Measurements from ENCODE around the gene MRPL37.

MRPL37 gene

DNA sequence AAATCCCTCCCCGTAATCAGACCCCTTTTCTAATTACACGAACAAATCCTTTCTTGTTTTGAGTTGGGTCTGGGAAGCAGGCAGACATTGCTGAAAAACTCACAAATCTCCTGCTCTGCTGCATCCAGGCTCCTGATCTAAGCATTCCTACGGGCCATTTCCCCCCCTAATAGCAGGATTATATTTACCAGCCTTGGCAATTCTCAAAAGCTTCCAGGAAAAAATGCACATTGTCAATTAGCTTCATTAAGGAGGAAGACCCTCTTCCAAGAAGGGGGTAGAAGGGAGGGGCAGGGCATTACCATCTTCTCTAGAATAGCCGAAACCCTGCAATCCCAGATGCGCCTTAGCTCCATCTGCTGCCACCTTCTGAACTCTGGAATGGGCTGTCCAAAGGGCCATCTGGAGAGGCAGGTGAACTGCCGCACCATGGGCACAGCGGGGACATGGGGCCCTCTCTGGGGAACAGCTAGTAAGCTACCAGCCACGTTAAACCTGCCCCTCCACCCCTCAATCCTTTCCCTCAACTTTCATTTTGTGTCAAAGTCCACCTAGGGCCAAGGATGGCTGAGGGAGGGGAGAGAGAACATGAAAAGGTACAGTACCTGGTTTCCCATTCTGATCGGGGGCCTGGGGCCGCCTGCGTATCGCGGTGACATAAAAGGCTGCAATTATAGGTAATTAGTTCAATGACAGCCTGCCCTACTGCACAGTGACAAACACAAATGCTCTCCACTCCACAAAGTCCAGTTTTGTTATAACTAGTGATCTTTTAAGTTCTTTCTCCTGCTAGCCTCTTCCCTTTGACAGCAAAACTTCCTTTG lies 56.8 kb downstream of the MRPL37 start:
- no peaks in the 10 kb centered on the region for H3K9me2 ChIP-seq (replicated peaks; ENCODE audit: control insufficient read depth, low read length)
- H3K4me2 ChIP-seq (ENCODE audit: low read length), result no peak overlapping the region
- H3F3A ChIP-seq (ENCODE audit: control insufficient read depth, insufficient read depth), result no peaks in the 10 kb centered on the region
- no peaks in the 10 kb centered on the region for H3K9me3 ChIP-seq (ENCODE audit: control insufficient read depth, insufficient read depth, low read length)
- H3K36me3 ChIP-seq (ENCODE audit: control insufficient read depth, low read length), result no peaks in the 10 kb centered on the region
- H3K79me2 ChIP-seq (ENCODE audit: control insufficient read depth, low read length), result no peaks in the 10 kb centered on the region
- no peaks in the 10 kb centered on the region for H3K4me1 ChIP-seq (ENCODE audit: control insufficient read depth, low read length)
- H4K20me1 ChIP-seq (ENCODE audit: control insufficient read depth, insufficient read depth, low read depth, low read length), result no peaks in the 10 kb centered on the region
- no peak for TF ChIP-seq EZH2phosphoT487 (IDR thresholded peaks at IDR 0.05; ENCODE audit: borderline replicate concordance, low read length)
- TF ChIP-seq, protein P1, sequence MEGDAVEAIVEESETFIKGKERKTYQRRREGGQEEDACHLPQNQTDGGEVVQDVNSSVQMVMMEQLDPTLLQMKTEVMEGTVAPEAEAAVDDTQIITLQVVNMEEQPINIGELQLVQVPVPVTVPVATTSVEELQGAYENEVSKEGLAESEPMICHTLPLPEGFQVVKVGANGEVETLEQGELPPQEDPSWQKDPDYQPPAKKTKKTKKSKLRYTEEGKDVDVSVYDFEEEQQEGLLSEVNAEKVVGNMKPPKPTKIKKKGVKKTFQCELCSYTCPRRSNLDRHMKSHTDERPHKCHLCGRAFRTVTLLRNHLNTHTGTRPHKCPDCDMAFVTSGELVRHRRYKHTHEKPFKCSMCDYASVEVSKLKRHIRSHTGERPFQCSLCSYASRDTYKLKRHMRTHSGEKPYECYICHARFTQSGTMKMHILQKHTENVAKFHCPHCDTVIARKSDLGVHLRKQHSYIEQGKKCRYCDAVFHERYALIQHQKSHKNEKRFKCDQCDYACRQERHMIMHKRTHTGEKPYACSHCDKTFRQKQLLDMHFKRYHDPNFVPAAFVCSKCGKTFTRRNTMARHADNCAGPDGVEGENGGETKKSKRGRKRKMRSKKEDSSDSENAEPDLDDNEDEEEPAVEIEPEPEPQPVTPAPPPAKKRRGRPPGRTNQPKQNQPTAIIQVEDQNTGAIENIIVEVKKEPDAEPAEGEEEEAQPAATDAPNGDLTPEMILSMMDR (IDR thresholded peaks at IDR 0.05; ENCODE audit: low read depth, low read length, poor library complexity, severe bottlenecking), result no peak
- H3K4me3 ChIP-seq (ENCODE audit: low read length), result no peak overlapping the region
- H3K27me3 ChIP-seq (ENCODE audit: control insufficient read depth, low read length), result no peaks in the 10 kb centered on the region
- no peak overlapping the region for H3K27ac ChIP-seq (ENCODE audit: low read depth, low read length)

DNA sequence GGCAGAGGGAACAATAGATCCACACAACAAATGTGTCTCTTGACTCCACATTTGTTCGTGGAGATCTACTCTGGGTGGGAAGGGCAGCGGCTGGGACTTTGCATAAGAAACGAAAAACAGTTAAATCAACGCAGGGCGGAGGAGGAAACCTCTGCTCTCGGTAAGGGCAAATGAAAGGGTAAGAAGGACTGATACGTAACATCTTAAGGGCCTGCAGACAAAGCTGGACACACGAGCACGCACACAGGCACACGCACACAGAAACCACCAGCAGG lies 57.3 kb downstream of the MRPL37 start:
- no peak overlapping the region for H3K4me2 ChIP-seq (ENCODE audit: low read length)
- H3K4me1 ChIP-seq (ENCODE audit: control insufficient read depth, low read length), result no peaks in the 10 kb centered on the region
- no peaks in the 10 kb centered on the region for H3F3A ChIP-seq (ENCODE audit: control insufficient read depth, insufficient read depth)
- H3K27me3 ChIP-seq (ENCODE audit: control insufficient read depth, low read length), result no peaks in the 10 kb centered on the region
- no peaks in the 10 kb centered on the region for H3K36me3 ChIP-seq (ENCODE audit: control insufficient read depth, low read length)
- no peak overlapping the region for H3K27ac ChIP-seq (ENCODE audit: low read depth, low read length)
- H4K20me1 ChIP-seq (ENCODE audit: control insufficient read depth, insufficient read depth, low read depth, low read length), result no peaks in the 10 kb centered on the region
- no peaks in the 10 kb centered on the region for H3K79me2 ChIP-seq (ENCODE audit: control insufficient read depth, low read length)
- no peaks in the 10 kb centered on the region for H3K9me2 ChIP-seq (replicated peaks; ENCODE audit: control insufficient read depth, low read length)
- no peaks in the 10 kb centered on the region for H3K9me3 ChIP-seq (ENCODE audit: control insufficient read depth, insufficient read depth, low read length)
- TF ChIP-seq, protein P1 (IDR thresholded peaks at IDR 0.05; ENCODE audit: low read depth, low read length, poor library complexity, severe bottlenecking), result no peak
- TF ChIP-seq EZH2phosphoT487 (IDR thresholded peaks at IDR 0.05; ENCODE audit: borderline replicate concordance, low read length), result no peak
- no peak overlapping the region for H3K4me3 ChIP-seq (ENCODE audit: low read length)

DNA sequence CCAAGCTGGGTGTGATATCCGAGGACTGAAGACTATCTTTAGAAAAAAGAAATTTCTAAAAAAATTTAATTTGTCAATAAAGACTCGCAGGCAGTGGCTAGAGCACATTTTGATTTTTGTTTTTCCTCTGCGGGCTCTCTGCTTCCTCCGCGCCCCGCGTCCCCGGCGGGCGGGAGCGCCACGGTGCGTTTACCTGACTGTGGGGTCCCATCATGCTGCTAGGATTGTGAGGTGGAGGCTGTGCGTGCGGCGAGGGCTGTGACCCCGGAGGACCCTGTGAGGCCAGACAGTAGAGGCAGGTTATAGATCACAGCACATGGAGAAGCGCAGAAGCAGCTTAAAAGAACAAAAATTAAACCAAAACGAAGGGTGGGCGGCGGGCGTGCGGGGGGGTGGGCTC lies 57.9 kb downstream of the MRPL37 start:
- Histone ChIP-seq H3K4me1 (ENCODE audit: control insufficient read depth, low read length) (no peaks in the 10 kb centered on the region), H3K27me3 (ENCODE audit: control insufficient read depth, low read length) (no peaks in the 10 kb centered on the region), H3K9me2 (replicated peaks; ENCODE audit: control insufficient read depth, low read length) (no peaks in the 10 kb centered on the region), H4K20me1 (ENCODE audit: control insufficient read depth, insufficient read depth, low read depth, low read length) (no peaks in the 10 kb centered on the region), H3K4me3 (ENCODE audit: low read length) (no peak overlapping the region), H3F3A (ENCODE audit: control insufficient read depth, insufficient read depth) (no peaks in the 10 kb centered on the region), H3K79me2 (ENCODE audit: control insufficient read depth, low read length) (no peaks in the 10 kb centered on the region), H3K4me2 (ENCODE audit: low read length) (no peak overlapping the region), H3K9me3 (ENCODE audit: control insufficient read depth, insufficient read depth, low read length) (no peaks in the 10 kb centered on the region), H3K36me3 (ENCODE audit: control insufficient read depth, low read length) (no peaks in the 10 kb centered on the region), H3K27ac (ENCODE audit: low read depth, low read length) (no peak overlapping the region)
- TF ChIP-seq, protein P1 (IDR thresholded peaks at IDR 0.05; ENCODE audit: low read depth, low read length, poor library complexity, severe bottlenecking), result no peak
- no peak for TF ChIP-seq EZH2phosphoT487 (IDR thresholded peaks at IDR 0.05; ENCODE audit: borderline replicate concordance, low read length)
